HG02623 (cell line): ENCODE results near the gene TP53BP2.

Experiments used
- ATAC-seq: cut with Tn5 transposase; IDR thresholded peaks from one replicate; pipeline ENCODE4 v1.9.1; 2021; ENCODE audit warnings: moderate library complexity; ENCODE audit not compliant: unreplicated experiment

Gene TP53BP2

DNA sequence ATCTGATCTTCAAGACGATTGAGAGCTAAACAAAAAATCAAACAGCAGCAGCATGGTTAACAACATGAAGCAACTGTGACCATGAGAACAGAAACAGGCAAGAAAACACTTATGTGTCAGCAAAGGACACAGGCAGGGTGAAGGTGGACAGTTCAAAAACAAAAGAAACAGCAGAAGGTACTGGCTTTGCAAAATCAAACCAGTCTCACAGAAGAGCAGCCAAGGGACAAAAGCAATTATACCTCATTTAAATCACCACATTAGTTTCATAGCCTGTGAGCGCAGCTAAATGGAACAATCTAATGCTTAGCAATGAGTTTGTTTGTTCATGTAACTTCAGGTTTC is 74.3 kb downstream of the TP53BP2 start:
- ATAC-seq, result no peak

DNA sequence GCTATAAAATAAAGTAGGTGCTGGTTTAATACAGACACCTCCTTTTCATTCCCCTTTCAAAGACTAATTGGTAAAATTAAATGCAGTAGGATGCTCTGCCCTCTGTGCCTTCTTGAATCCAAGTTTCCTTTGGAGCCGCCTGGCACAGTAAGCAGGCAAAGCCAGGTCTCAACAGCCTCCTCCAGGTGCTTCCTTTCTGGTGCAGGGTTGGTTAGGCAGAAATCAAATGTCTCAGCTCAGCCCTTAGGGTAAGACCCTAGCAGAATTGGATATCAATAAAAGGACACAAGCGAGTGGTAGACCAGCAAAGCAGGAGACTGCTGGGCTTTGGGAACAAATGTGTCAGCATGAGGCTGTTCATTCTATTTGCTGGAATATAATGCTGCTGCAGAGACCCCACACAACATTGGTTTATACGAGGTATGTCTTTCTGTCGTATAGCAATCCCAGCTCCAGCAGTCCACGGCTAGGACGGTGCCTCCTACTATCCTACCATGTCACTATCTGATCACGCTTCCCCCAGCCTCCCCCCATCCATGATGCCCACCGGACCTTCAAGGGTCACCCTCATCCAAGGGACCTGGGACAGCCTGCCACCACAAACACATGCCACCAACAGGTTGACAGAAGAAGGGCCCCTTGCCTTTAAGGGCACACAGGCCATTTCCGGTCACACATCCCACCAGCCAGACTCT is 75.0 kb downstream of the TP53BP2 start:
- no peak for ATAC-seq

DNA sequence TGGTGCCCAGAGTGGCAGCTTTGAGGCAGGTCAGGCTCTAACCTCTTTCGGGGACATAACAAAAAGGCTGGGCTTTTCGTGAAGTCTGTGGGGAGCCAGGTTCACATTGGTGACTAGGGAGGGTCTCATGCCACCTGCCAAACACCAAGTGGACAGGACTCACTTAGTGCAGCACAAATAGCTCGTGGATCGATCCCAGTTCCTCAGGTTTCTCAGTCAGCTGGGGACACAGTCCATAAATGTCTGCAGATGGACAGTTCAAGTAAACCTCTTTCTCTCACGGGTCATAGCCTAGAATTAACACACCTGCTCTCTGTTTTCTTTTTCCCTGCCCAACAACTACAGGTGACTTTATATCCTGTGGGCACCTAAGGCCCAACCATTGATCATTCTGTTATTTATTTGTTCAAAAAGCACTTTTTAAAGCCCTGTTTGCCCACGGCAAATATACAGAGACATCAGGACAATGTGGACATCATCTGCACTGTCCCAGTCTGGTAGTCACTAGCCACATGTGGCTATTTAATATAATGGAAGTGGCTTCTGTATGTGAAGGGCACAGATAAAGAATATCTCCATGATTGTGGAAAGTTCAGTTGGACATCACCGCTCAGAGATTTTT is 79.9 kb downstream of the TP53BP2 start:
- no peak for ATAC-seq

DNA sequence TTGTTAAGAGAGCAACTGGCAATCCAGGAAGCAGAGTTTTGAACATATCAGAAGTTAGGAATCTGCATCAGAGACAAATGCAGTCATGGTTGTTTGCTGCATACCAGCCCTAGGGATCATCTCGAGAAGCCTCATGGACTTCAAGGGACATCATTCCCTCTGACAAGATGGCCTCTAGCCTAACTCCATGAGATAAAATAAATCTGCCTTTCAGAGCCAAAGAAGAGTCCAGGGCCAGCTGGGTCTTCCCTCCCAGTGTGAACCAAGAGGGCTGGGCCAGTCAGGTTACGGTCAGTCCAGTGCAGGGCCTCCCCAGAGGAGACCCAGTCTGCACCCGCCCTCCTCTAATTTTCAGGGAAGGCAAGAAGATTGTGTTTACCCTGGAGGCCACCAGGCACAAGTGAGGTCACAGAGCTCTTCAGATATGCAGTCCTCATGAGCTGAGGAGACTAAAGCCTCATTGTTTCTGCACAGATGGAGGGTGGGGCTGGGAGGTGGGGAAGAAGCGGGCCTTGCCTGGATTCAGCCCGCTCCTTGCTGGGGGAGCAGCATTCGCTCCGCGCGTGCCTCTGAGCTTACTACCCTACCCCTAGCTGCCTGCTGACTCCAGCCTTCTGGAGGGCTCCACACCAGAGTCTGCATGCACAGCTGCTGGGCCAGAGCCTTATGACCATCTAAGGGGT is 80.6 kb downstream of the TP53BP2 start:
- ATAC-seq, result no peak

DNA sequence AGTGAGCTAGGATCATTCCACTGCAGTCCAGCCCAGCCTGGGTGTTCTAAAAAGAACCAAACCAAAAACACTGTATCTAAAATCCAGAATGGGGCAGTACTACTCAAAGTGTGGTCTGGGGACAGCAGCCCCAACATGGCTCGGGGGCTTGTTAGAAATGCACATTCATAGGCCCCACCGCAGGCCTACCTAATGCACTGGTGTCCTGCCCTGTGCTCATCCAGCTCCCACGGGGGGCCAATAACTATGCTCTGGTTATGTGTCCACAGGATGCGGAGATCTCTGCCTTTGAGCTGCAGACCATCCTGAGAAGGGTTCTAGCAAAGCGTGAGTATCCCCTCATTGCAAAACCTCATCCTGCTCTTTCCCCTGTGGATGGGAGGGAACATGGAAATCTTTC is 81.9 kb downstream of the TP53BP2 start:
- no peak for ATAC-seq

DNA sequence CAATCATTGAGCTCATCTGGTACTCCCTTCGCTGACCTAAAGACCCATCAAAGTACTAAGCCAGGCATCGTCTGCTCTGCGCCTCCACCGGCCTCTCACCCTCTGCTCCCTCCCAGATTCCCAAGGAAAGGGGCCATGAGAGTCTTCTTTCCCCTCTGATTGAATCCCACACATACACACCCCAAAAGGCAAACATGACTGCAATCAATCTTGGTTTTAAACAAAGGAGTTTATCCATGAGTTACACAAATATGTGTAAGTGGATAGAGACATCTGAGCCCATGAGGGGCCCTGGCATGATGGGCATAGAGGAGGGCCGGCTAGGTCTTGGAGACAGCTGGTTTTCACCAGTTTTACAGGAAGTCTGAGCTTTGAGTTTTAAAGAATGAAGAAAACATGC is 82.5 kb downstream of the TP53BP2 start:
- ATAC-seq, result no peak

DNA sequence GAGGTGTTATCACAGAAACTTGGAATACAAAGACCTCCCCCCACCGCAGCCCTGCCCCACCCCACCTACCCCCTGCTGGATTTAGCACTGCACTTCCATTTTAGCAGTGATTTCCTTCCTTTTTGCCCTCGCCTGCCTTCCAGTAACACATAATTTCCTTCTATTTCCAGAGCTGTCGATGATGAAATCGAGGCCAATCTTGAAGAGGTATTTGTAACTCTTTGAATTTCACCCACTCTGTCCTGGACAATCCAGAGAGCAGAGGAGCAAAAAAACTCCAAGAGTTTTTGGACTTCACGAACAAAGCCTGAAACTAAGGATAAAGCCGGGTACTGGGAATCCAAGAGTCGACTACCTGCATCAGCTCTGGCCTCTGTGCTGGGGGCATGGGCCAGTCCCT is 84.3 kb downstream of the TP53BP2 start:
- ATAC-seq, result no peak

DNA sequence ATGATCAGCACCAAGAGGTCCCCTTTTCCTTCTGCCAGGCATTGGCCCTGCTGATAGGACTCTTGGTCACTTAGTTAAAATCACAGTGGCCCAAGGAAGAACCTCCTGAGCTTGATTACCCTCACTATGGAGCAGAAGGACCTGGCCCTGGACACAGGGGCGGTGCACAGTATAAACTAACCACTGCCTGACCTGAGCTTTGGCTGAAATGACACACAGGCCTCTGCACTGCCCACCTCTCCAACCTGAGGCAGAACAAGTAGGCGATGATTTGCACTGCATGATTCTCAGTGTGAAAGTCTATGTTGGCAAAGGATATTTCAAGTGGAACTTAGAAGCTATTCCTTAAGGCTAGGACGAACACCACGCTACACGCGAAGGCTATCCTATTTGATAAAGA is 84.9 kb downstream of the TP53BP2 start:
- no peak for ATAC-seq

DNA sequence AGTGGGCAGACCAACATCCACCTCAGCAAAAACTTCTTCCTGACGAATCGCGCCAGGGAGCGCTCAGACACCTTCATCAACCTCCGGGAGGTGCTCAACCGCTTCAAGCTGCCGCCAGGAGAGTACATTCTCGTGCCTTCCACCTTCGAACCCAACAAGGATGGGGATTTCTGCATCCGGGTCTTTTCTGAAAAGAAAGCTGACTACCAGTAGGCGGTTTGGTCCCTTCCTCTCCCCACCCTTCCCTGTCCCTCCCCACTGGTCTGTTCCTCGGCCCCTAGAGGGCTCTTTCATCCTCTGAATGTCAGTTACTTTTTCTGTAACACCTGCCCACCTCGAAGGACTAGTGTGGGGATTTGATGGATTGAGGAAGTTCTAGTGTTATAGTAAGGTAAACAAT is 86.5 kb downstream of the TP53BP2 start:
- ATAC-seq, result no peak

DNA sequence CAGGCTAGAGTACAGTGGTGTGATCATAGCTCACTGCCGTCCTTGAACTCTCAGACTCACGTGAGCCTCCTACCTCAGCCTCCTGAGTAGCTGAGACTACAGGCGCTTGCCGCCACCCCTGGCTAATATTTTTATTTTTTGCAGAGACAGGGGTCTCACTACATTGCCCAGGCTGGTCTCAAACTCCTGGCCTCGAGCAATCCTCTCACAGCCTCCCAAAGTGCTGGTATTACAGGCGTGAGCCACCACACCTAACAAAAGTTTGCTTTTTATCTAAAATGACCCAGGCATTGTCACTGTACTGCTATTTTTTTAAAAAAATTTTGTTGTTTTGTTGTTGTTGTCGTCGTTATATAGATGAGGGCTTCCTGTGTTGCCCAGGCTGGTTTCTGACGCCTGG is 87.0 kb downstream of the TP53BP2 start:
- no peak for ATAC-seq

DNA sequence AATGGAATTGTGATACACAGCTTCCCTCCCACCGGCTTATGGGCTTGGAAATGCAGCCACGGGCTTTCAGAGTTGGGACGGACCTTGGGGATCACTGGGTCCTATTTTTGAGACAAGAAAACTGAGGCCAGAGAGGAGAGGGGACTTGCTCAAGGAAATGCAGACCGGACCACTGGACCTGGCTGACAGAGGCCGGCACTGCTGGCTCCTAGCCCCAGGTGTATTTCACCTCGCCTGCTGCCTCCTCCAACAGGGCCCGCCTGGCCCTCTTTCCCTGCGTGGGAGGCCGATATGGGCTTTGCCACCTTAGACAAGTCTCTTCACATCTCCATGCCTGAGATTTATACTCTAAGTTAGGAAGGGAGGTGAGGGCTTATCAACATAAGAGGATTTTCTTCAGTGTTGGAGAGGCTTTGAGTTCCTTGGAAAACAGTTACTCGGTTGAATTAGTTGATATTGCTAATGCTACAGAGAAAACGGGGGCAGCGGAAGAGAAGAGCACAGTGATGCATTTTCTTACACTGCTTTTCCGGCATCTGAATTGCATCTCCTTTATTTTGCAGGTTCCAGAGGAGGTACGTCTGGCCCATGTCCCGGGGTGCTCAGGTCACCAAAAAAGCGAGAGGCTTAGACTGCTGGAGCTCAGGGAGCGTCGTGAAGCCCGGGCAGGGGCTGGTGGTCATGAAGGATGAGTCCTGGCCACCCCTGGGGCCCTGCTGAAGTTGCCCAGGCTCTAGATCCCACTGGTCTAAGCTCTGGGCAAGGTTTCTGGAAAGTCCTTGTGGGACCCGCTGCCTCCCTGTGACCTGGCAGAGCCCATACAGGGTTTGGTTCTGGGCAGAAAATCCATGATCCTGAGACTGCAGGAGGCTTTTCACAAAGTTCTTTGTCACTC is 88.7 kb downstream of the TP53BP2 start:
- ATAC-seq, result no peak

DNA sequence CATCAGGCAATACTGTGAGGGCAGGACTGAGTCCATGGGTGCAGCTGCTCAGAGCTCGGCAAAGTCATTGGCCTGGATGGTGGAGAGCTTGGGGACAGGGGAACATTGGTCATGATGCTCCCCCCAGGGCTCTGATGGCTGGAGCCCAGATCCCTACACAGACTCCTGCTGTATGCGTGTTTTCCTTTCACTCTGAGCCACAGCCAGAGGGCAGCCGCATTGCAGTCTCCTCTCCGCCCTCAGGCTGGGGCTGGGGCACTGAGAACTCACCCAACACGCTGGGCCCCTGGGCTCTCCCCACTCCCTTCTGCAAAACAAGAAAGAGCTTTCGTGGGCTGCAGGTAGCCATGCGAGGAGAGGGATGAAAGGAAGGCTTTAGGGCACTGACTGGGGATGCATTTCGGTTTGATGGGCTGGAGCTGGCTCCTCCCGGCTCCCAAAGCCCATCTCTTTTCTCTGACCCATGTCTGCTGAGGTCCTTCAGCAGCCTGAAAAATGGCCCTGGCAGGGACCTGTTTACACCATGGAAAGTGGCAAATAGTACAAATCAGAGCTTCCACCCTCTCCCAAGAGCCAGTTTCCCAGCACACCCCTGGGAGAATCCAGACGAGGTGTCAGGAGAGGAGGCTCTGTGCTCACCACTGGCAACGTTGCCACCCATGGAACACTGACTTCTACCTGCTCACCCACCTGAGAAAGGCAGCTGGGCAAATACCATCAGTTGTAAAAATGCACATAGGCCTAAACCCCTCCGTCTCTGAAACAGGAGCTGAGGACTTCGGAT is 89.6 kb downstream of the TP53BP2 start:
- no peak for ATAC-seq

DNA sequence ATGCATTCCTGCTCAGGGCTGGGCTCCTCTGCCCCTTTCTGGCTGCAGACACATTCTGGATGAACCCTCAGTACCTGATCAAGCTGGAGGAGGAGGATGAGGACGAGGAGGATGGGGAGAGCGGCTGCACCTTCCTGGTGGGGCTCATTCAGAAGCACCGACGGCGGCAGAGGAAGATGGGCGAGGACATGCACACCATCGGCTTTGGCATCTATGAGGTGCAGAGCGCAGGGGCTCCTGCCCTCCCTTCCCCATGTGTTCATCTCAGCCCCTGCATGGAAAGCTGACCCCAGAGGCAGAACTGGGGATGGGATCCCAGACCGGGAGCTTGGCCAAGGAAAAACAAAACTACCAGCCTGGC is 90.3 kb downstream of the TP53BP2 start:
- ATAC-seq, result no peak

DNA sequence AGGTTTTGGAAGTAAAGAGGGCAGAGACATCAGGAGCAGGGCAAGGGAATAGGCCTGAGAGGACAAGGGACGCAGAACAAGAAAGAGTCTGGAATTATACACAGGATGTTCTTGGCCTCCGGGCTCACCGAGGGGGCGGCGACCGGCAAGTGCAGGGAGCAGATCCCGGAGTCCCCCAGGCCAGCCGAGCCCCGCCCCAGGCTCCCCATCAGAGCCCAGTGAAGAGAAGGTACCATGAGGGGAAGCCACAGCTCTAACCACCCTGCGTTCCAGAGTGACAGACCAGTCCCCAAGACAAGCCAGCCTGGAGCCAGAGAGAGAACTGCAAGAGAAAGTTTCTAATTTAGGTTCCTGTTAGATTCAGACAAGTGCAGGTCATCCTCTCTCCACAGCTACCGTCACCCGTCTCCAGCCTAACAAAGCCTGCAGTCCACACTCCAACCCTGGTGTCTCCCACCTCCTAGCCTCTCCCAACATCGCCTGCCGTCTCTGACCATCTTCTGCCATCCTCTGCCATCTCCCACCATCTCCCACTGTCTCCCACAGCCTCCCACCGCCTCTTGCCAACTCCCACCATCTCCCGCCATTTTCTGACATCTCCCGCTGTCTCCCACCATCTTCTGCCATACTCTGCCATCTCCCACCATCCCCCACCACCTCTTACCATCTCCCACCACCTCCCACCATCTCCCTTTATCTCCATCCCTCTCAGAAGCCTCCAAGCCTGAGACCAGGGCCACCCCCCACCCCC is 90.9 kb downstream of the TP53BP2 start:
- ATAC-seq, result no peak

DNA sequence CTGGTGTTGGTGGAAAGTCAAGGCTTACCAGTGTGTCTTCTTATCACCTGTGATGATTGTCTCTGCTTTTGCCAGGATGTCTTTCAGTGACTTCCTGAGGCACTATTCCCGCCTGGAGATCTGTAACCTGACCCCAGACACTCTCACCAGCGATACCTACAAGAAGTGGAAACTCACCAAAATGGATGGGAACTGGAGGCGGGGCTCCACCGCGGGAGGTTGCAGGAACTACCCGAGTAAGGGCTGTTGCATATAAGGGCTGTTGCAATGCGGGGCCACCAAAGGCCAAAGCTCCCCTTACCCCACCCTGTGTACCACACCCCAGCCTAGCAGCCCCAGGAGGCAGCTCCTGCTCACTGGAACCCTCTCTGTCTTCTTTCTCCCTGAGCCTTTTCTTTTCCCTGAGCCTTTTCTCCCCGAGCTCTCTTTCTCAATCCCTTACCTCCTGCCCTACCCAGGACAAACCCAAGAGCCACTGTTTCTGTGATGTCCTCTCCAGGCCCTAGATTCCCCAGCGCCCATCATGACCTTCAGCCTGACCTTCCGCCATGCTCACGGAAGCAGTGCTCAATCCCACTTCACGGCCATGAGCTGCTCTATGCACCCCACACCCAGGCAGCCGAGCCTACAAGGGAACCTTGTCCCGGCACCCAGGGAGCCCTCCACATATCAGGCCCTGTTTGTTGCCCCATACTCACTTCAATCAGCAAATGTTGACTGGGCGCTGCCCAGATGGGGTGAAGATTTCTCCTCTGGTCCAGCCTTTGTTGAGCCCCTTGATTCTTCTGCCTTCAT is 92.8 kb downstream of the TP53BP2 start:
- no peak for ATAC-seq

DNA sequence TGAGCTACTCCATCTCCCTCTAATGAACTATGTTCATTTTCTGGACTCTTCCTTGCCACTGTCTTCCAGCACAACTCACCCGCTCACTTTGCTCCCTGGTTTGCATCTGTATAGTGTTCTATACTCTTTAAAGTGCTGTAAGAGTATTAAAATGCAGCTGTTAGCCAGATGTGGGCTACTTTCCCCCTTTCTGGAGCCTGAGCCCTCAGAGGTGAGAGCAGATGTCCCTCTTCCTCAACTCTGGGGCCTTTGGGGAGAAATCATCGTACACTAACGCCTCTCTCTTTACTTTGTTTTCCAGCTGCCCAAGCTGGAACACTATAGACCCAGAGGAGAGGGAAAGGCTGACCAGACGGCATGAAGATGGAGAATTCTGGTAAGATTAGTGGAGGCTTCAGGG is 94.1 kb downstream of the TP53BP2 start:
- ATAC-seq, result no peak

DNA sequence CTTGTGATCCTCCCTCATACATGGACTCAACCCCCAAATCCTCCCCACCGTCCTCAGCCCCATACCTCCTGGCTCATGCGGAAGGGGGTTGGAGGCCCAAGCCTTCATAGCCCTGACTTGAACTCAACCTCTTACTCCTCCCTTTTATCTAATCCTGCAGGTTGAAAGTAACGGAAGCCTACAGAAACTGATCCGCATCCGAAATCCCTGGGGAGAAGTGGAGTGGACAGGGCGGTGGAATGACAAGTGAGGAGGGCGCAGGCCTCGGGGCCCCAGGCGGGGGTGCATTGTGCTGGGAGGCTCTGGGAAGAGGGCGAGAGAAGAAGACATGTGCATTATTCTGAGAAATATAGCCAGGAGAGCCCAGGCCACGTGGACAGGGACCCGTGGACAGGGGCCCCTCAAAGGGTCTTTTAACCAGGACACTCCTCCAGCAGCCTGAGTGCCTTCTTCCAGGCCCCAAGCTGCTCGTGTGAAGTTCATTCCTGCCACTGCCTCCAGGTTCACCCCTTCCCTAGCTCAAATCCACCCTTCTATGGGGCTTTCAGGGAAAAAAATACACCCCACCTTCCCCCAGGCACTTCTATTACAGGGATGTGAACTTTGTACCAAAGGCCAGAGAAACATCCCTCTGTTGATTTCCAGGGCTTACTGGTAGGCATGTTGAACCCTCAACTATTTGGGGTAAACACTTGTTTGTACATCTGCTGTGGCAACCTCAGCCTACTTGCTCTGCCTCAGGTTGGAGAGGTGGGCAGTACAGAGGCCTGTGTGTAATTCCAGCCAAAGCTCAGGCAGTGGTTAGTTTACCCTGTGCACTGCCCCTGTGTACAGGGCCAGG is 94.8 kb downstream of the TP53BP2 start:
- no peak for ATAC-seq
